Medulla oblongata (tissue), 1 donor: ENCODE data around the gene SGK2.
"Not testable (repeated sequence)": the region's sequence is repeated elsewhere in the genome, so short reads cannot be mapped to it uniquely, and the experiment has no call there.

Source experiments
- DNase-seq: peaks from one replicate; pipeline ENCODE4 v3.0.0-alpha.2; 2015; ENCODE audit errors: extremely low spot score

SGK2 gene

DNA sequence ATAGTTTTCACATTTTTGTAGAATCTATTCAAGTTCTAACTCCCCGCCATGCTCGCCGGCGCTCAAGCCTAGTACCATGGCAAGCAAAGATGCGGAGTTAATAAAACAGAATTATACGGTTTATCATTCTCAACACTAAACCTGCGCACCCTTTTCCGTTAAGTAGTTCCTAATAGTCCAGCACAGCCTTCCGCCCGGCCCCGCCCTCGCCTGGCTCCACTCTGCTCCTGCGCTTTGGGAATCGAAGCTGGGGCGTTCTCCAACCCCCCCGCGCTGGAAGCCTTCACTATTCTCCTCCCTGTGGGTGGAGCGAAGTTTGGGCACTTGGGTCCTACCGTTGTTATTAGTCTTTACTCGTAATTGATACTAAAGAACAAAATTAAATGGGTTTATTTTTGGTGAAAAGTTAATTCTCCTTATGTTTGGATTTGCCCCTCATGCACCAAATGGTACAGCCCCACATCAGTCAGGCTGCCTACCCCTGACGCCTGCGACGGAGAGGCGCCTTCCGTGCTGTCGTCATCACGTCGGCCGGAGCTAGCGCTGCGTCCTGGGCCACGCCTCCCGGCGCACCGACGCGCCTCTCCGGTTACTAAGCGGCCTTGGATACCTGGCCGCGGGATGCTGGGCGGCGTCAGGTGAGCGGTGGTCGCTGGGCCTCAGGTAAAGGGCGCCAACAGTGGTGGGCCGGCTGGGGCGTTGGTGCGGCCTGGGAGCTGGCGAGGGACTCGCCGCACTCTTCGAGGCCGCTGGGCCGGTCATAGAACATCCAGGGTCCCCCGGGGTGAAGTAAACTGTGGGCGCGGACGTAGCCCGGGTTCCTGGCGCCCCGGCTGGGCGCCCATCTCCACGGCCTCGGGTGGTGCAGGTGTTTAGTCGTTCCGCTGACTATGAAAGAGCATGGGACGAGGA lies 31.8 kb downstream of the SGK2 start, which contains the start of gene IFT52:
TSS of gene IFT52 (plus strand) at position 546 of the 912 bp plus-strand sequence. CDS start 3,762 bp downstream, outside the sequence.
- DNase-seq: peak; percentile 97

DNA sequence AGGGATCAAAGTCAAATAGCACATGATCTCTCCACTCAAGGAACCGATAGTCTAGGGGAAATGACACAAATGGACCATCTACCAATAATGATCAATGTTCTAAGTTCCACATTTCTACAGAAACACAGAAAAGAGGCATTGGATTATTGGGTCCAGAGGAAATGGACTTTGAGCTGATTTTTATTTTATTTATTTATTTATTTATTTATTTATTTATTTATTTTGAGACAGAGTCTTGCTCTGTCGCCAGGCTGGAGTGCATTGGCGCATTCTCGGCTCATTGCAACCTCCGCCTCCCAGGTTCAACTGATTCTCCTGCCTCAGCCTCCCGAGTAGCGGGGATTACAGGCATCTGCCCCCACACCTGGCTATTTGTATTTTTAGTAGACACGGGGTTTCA lies 43.1 kb downstream of the SGK2 start:
- DNase-seq: not testable (repeated sequence)

DNA sequence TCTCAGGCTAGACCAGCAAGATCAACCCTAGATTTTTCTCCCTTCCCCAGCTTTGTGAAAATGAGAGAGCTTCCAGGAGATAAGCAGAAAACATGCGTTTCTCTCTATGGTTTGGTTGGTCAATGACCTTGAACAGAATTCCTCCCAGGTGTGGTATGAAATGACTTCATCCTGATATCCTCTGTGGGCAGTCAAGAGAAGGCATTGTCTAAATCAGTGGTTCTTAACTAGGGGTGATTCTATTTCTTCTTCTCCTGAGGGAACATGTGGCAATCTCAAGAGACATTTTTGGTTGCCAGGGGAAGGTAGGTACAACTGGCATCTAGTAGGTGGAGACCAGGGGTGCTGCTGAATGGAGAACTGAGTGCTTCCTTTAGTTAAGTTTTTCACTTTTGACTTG lies 44.3 kb downstream of the SGK2 start:
- DNase-seq: no peak

DNA sequence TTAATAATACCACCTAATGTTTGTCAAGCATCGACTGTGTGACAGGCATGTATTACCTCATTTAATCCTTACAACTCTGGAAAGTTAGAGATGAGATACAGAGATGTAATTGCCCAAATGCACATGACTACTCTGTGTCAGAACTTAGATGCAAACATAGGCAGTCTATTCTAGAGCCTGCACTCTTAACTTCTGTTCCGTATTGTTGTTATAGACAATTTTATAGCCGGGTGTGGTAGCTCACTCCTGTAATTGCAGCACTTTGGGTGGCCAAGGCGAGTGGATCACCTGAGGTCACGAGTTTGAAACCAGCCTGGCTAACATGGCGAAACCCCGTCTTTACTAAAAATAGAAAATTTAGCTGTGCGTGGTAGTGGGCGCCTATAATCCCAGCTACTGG lies 46.9 kb downstream of the SGK2 start:
- no peak for DNase-seq

DNA sequence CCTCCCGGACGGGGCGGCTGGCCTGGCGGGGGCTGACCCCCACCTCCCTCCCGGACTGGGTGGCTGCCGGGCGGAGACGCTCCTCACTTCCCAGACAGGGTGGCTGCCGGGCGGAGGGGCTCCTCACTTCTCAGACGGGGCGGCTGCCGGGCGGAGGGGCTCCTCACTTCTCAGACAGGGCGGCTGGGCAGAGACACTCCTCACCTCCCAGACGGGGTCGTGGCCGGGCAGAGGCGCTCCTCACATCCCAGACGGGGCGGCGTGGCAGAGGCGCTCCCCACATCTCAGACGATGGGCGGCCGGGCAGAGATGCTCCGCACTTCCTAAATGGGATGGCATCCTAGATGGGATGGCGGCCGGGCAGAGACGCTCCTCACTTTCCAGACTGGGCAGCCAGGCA lies 48.5 kb downstream of the SGK2 start:
- not testable (repeated sequence) for DNase-seq

DNA sequence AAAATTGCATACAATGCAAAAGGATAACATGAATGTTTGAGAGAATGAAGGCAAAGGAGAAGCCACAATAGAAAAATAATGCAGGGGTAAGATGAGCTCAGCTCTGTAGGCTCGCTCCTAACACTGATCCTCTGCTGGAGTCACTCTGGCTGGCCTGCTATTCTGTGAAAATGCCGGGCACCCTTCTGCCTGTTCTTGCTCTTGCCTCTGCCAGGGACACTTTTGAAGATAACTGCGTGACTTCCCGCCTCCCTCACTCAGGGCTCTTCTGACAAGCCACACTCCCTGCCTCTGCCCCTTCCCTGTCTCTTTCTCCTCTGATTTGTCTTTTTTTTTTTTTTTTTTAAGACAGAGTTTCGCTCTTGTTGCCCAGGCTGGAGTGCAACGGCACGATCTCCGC lies 72.8 kb downstream of the SGK2 start:
- DNase-seq: no peak
